ENCODE data around the gene CETP.
"Not testable (repeated sequence)": the region's sequence is repeated elsewhere in the genome, so short reads cannot be mapped to it uniquely, and the experiment has no call there.

Gene CETP

DNA sequence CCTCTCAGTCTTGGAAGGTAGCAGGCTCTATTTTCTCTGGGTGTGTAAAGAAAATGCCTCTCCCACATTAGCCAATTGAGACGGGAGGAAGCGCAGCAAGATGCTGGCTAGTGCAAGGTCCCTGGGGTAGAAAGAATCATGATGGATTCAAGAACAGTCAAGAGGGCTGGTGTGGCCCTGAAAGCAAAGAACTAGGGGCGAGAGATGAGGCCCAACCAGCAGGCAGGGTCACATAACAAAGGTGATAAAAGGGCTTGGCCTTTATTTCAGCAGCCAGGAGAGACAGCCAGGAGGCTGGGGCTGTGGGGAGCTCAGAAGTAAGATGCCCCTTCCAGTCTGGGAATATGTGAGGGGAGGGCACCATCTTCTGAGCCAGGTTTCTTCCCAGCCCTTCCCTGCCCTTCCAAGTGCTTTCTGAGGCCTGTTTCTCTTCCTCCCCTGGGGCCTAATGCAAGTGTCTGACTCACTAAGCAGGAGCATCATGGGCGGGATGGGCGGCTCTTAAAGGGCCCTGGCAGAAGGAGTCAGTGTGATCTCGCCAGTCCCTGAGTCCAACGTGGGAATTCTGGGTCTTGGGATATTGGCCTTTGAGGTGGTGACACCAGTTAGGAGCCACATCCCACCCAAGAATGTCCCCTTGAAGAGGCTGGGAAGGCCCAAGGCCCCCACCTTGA is 23.7 kb downstream of the CETP start:
- H3K9me3 ChIP-seq (ENCODE audit: insufficient read depth, low read length), result no peaks in the 10 kb centered on the region
- no peak for DNase-seq (ENCODE audit: low read depth, low spot score)
- H3K9ac ChIP-seq (ENCODE audit: insufficient read length, low read depth), result no peak overlapping the region
- no peaks in the 10 kb centered on the region for H3K36me3 ChIP-seq (ENCODE audit: insufficient read depth, insufficient read length, low read length)
- no peak overlapping the region for H3K4me3 ChIP-seq (ENCODE audit: insufficient read length, low read depth)
- TF ChIP-seq YY1 (IDR thresholded peaks at IDR 0.05; ENCODE audit: insufficient read depth, insufficient read length) (no peak), SUZ12 (IDR thresholded peaks at IDR 0.05; ENCODE audit: extremely low read depth, insufficient read depth, insufficient read length) (no peak), ZNF274 (IDR thresholded peaks at IDR 0.05; ENCODE audit: low read depth, low read length) (no peak)
- H3K4me1 ChIP-seq (ENCODE audit: insufficient read depth, insufficient read length), result peaks cover 10% of the 10 kb centered on the region
- peaks cover 30% of the 10 kb centered on the region for H3K27me3 ChIP-seq (ENCODE audit: insufficient read depth, insufficient read length)

DNA sequence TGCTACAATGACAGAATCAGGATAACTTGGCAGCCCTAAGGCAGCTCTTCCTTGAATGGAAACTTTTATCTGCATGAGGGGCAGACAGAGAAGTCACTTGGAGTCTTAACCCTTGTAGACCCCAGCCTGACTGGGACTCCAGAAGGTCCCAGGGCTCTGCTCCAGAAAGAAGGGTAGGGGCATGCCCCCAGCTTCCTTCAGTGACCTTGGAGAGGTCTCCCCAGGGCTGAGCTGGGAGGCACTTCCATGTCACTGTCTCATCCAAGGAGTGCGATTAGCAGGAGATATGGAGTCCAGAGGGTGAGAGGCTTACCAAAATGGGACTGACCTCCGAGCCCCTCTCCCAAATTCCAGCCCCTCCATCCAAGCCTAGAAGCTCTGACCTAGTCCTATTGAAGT is 24.2 kb downstream of the CETP start:
- no peak overlapping the region for H3K4me3 ChIP-seq (ENCODE audit: insufficient read length, low read depth)
- no peaks in the 10 kb centered on the region for H3K36me3 ChIP-seq (ENCODE audit: insufficient read depth, insufficient read length, low read length)
- no peak overlapping the region for H3K9ac ChIP-seq (ENCODE audit: insufficient read length, low read depth)
- H3K27me3 ChIP-seq (ENCODE audit: insufficient read depth, insufficient read length), result peaks cover 35% of the 10 kb centered on the region
- H3K9me3 ChIP-seq (ENCODE audit: insufficient read depth, low read length), result no peaks in the 10 kb centered on the region
- H3K4me1 ChIP-seq (ENCODE audit: insufficient read depth, insufficient read length), result peaks cover 8% of the 10 kb centered on the region
- DNase-seq (ENCODE audit: low read depth, low spot score), result no peak
- TF ChIP-seq SUZ12 (IDR thresholded peaks at IDR 0.05; ENCODE audit: extremely low read depth, insufficient read depth, insufficient read length), result no peak
- no peak for TF ChIP-seq YY1 (IDR thresholded peaks at IDR 0.05; ENCODE audit: insufficient read depth, insufficient read length)
- no peak for TF ChIP-seq ZNF274 (IDR thresholded peaks at IDR 0.05; ENCODE audit: low read depth, low read length)

DNA sequence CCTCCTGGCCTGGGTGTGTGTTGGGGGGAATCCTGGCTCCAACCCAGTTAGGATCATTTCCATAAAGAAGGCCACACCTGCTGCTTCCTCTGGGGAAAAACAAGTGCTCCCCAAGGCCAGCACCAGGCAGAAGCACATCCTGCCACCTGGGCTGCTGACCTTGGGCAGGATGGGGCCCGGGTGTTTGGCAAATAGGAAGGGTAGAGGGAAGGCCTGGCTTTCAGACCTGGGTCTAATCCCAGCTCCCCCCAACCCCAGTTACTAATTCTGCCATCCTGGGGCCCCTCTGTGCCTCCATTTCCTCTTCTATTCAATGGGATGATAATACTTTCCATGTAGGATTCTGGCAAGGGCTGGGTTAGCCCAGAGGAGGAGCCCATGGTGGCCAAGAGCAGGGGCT is 24.6 kb downstream of the CETP start:
- H3K9ac ChIP-seq (ENCODE audit: insufficient read length, low read depth), result no peak overlapping the region
- no peaks in the 10 kb centered on the region for H3K9me3 ChIP-seq (ENCODE audit: insufficient read depth, low read length)
- H3K36me3 ChIP-seq (ENCODE audit: insufficient read depth, insufficient read length, low read length), result no peaks in the 10 kb centered on the region
- TF ChIP-seq ZNF274 (IDR thresholded peaks at IDR 0.05; ENCODE audit: low read depth, low read length) (no peak), YY1 (IDR thresholded peaks at IDR 0.05; ENCODE audit: insufficient read depth, insufficient read length) (no peak), SUZ12 (IDR thresholded peaks at IDR 0.05; ENCODE audit: extremely low read depth, insufficient read depth, insufficient read length) (no peak)
- no peak for DNase-seq (ENCODE audit: low read depth, low spot score)
- no peak overlapping the region for H3K4me3 ChIP-seq (ENCODE audit: insufficient read length, low read depth)
- peaks cover 38% of the 10 kb centered on the region for H3K27me3 ChIP-seq (ENCODE audit: insufficient read depth, insufficient read length)
- peaks cover 7% of the 10 kb centered on the region for H3K4me1 ChIP-seq (ENCODE audit: insufficient read depth, insufficient read length)

DNA sequence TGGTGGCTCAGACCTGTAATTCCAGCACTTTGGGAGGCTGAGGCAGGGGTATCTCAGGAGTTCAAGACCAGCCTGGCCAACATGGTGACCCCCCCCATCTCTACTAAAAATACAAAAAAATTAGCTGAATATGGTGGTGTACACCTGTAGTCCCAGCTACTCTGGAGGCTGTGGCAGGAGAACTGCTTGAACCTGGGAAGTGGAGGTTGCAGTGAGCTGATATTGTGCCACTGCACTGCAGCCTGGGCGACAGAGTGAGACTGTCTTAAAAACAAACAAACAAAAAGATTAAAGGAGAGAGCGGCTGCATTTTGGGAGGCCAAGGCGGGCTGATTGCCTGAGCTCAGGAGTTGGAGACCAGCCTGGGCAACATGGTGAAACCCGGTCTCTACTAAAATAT is 25.2 kb downstream of the CETP start:
- not testable (repeated sequence) for H3K36me3 ChIP-seq (ENCODE audit: insufficient read depth, insufficient read length, low read length)

DNA sequence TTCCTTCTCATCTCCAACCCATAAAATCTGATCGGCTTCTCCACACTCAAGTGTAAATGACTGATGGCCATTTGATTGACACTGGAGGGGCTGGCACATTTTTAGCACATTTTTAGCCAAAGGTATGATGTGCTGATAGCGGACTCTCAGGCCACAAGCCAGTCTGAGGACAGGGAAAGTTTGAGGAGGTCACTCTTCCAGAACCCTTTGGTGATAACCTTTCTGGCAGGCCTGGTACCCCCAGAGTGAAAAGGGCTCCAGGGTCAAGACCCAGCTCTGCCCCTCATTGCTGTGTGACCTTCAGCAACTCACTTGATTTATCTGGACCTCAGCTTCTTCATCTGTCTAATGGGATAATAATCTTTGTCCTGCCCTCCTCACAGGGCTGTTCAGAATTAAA is 25.9 kb downstream of the CETP start:
- H3K9ac ChIP-seq (ENCODE audit: insufficient read length, low read depth), result no peak overlapping the region
- no peak overlapping the region for H3K4me3 ChIP-seq (ENCODE audit: insufficient read length, low read depth)
- no peaks in the 10 kb centered on the region for H3K9me3 ChIP-seq (ENCODE audit: insufficient read depth, low read length)
- no peak for DNase-seq (ENCODE audit: low read depth, low spot score)
- H3K4me1 ChIP-seq (ENCODE audit: insufficient read depth, insufficient read length), result peaks cover 11% of the 10 kb centered on the region
- TF ChIP-seq YY1 (IDR thresholded peaks at IDR 0.05; ENCODE audit: insufficient read depth, insufficient read length) (no peak), SUZ12 (IDR thresholded peaks at IDR 0.05; ENCODE audit: extremely low read depth, insufficient read depth, insufficient read length) (no peak), ZNF274 (IDR thresholded peaks at IDR 0.05; ENCODE audit: low read depth, low read length) (no peak)
- H3K27me3 ChIP-seq (ENCODE audit: insufficient read depth, insufficient read length), result peaks cover 42% of the 10 kb centered on the region
- H3K36me3 ChIP-seq (ENCODE audit: insufficient read depth, insufficient read length, low read length), result no peaks in the 10 kb centered on the region

More for the DNA sequence above, 25.2 kb downstream of the CETP start:
- not testable (repeated sequence) for DNase-seq (ENCODE audit: low read depth, low spot score); H3K4me1 ChIP-seq (ENCODE audit: insufficient read depth, insufficient read length); H3K4me3 ChIP-seq (ENCODE audit: insufficient read length, low read depth); H3K9ac ChIP-seq (ENCODE audit: insufficient read length, low read depth); H3K9me3 ChIP-seq (ENCODE audit: insufficient read depth, low read length)
- peaks cover 42% of the 10 kb centered on the region for H3K27me3 ChIP-seq (ENCODE audit: insufficient read depth, insufficient read length)

DNA sequence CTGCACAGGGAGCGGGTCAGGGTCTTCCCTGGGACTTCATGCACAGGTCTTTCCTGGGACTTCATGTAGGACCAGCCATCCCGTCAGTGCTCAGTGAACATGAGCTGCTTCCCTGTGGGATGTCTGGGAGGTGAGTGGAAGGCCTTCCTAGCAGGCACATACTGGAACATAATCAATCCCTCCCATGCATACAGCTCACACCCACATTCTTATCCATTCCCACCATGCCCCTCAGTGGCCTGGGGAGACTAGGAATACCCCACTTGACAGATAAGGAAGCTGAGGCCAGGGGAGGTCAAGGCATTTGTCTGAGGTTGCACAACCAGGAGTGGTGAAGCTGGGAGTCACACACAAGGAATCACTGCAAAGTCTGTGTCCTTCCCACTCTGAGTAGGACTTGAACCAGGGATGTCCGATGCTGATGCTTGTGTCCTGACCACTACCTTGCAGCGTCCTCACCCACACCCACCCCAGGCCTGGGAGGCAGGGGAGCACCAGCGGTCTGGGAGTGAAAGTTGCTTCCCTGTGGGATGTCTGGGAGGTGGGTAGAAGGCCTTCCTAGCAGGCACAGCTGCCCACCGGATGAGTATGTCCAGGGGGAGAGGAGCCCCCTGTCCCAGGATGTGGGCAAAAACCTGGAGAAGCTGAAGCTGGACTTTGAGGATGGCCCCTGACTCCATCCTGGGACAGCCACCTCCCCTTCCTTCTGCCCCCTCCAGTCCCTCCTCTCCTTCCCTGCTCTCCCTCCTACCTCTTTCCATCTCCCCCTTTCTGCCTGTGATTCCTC is 26.6 kb downstream of the CETP start:
- peaks cover 42% of the 10 kb centered on the region for H3K27me3 ChIP-seq (ENCODE audit: insufficient read depth, insufficient read length)
- H3K4me1 ChIP-seq (ENCODE audit: insufficient read depth, insufficient read length), result peaks cover 11% of the 10 kb centered on the region
- TF ChIP-seq SUZ12 (IDR thresholded peaks at IDR 0.05; ENCODE audit: extremely low read depth, insufficient read depth, insufficient read length), result no peak
- no peak for TF ChIP-seq YY1 (IDR thresholded peaks at IDR 0.05; ENCODE audit: insufficient read depth, insufficient read length)
- no peak for TF ChIP-seq ZNF274 (IDR thresholded peaks at IDR 0.05; ENCODE audit: low read depth, low read length)
- no peaks in the 10 kb centered on the region for H3K9me3 ChIP-seq (ENCODE audit: insufficient read depth, low read length)
- no peak overlapping the region for H3K4me3 ChIP-seq (ENCODE audit: insufficient read length, low read depth)
- DNase-seq (ENCODE audit: low read depth, low spot score), result no peak
- no peaks in the 10 kb centered on the region for H3K36me3 ChIP-seq (ENCODE audit: insufficient read depth, insufficient read length, low read length)
- no peak overlapping the region for H3K9ac ChIP-seq (ENCODE audit: insufficient read length, low read depth)

All from NT2/D1 (cell line).